SIG-M5 treated with dmso at 0.1 percent for 504 hours (cell line): ENCODE data around the gene KLHL41.
"Not testable (repeated sequence)": the region's sequence is repeated elsewhere in the genome, so short reads cannot be mapped to it uniquely, and the experiment has no call there.

Experiments used
- DNase-seq: peaks from one replicate; lab custom pipeline; 2025; ENCODE audit not compliant: unreplicated experiment; lab: John Stamatoyannopoulos, UW

The KLHL41 gene

GRCh38 chr2:169571571-169571970, 62.1 kb downstream of the KLHL41 start:
- DNase-seq: no peak

- DNase-seq: no peak
Observed at GRCh38 chr2:169572189-169572588, 62.7 kb downstream of the KLHL41 start.

DNA sequence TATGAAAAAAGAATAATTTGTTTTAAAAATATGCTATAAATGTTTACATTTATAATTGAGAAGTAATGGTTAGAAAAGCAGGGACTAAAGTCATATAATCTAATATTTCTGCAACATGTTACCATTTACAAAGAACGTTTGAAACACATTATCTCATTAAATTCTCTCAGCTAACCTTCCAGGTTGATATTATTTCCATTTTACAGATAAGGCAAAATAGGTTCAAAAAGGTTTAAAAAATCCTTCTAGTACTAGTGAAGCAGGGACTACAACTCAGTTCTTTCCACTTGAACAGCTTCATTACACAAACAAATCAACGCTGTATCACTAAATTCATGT, 63.3 kb downstream of the KLHL41 start:
- no peak for DNase-seq

- DNase-seq: peak; percentile 97
Observed at GRCh38 chr2:169573160-169573973, 63.9 kb downstream of the KLHL41 start, which contains the start of gene FASTKD1. Gene FASTKD1, minus strand, starts transcription at chr2:169573865. Its CDS starts 1,836 bp downstream, at chr2:169572029.

- no peak for DNase-seq
Observed at GRCh38 chr2:169573974-169574299, 64.4 kb downstream of the KLHL41 start.

GRCh38 chr2:169574539-169574938, 65.0 kb downstream of the KLHL41 start:
- DNase-seq: not testable (repeated sequence)

DNA sequence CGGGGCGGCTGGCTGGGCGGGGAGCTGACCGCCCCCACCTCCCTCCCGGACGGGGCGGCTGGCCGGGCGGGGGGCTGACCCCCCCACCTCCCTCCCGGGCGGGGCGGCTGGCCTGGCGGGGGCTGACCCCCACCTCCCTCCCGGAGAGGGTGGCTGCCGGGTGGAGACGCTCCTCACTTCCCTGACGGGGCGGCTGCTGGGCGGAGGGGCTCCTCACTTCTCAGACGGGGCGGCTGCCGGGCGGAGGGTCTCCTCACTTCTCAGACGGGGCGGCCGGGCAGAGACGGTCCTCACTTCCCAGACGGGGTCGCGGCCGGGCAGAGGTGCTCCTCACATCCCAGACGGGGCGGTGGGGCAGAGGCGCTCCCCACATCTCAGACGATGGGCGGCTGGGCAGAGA, 65.8 kb downstream of the KLHL41 start:
- not testable (repeated sequence) for DNase-seq
